Tibial nerve (tissue), 3 donors: ENCODE data around the gene ITGA5.

Source experiments
- CTCF ChIP-seq, 5 experiments: fragments of 200-600 bp in 3 of 5; fragments of 450-650 bp in 2 of 5; sonication (generic) in 3 of 5; IDR thresholded peaks; one replicate each; pipeline ENCODE4 v1.5.1; 2016 to 2019; ENCODE audit warnings: antibody characterized with exemption in 5 of 5, mild to moderate bottlenecking in 3 of 5, moderate library complexity in 2 of 5
- POLR2A ChIP-seq, 2 donors: fragments of 450-650 bp; IDR thresholded peaks; one replicate each; pipeline ENCODE4 v1.6.1; 2017; ENCODE audit warnings: antibody characterized with exemption in 2 of 2, mild to moderate bottlenecking in 2 of 2, moderate library complexity in 2 of 2

- TF ChIP-seq CTCF (IDR thresholded peaks at IDR 0.05) = no peak
- TF ChIP-seq POLR2A (IDR thresholded peaks at IDR 0.05) = no peak
Measured at GRCh38 chr12:54416687-54417603, 2.1 kb downstream of the ITGA5 start.
